ENCODE data around the gene ATXN1. TPM values are rescaled to one million over a fixed set of nuclear protein-coding genes. Genes with fewer than 3 reads are reported as not detected.

The ATXN1 gene
- total and polyA plus RNA-seq, 2 experiments from 2014 or later = 4.8 to 9.1 TPM

GRCh38 chr6:16716321-16716858, 44.9 kb downstream of the ATXN1 start:
- H3K36me3 ChIP-seq (ENCODE audit: insufficient read depth) = no peaks in the 10 kb centered on the region
- Mint-ChIP-seq H3K36me3 (ENCODE audit: low read depth) (no peaks in the 10 kb centered on the region), H3K4me3 (no peak overlapping the region), H3K9me3 (no peaks in the 10 kb centered on the region), H3K27me3 (ENCODE audit: insufficient read depth, low read depth, poor library complexity) (peaks cover 7% of the 10 kb centered on the region), H3K4me1 (peaks cover 2% of the 10 kb centered on the region), H3K27ac (no peak overlapping the region)
- H3K27ac ChIP-seq (ENCODE audit: low read depth) = no peak overlapping the region
- DNase-seq (ENCODE audit: low spot score) (no peak), ATAC-seq (no peak)
- TF ChIP-seq CREB1 (CRISPR knock-in tag; IDR thresholded peaks at IDR 0.05; ENCODE audit: low read depth) (no peak), ZNF331 (CRISPR knock-in tag; IDR thresholded peaks at IDR 0.05; ENCODE audit: low read depth) (no peak), EZH2 (IDR thresholded peaks at IDR 0.05; ENCODE audit: low read depth, unreplicated experiment) (no peak), EZH2phosphoT487 (IDR thresholded peaks at IDR 0.05; ENCODE audit: unreplicated experiment) (no peak), POLR2AphosphoS5 (IDR thresholded peaks at IDR 0.05; ENCODE audit: low read depth) (no peak), CTCF (conservative IDR thresholded peaks at IDR 0.05; ENCODE audit: low read depth in 2 of 2) (no peak), ETS1 (IDR thresholded peaks at IDR 0.05) (no peak), STAT1 (IDR thresholded peaks at IDR 0.05; ENCODE audit: unreplicated experiment) (no peak), ZNF462 (CRISPR knock-in tag; IDR thresholded peaks at IDR 0.05) (no peak), JUNB (IDR thresholded peaks at IDR 0.05; ENCODE audit: unreplicated experiment) (no peak), REST (IDR thresholded peaks at IDR 0.05; ENCODE audit: unreplicated experiment) (no peak), NANOG (IDR thresholded peaks at IDR 0.05; ENCODE audit: borderline replicate concordance) (no peak), ZNF114 (CRISPR knock-in tag; IDR thresholded peaks at IDR 0.05) (no peak)
- no peak overlapping the region for H3K4me3 ChIP-seq
- H3K4me1 ChIP-seq (ENCODE audit: insufficient read depth) = no peaks in the 10 kb centered on the region; the same call in 1 of the 2 replicates
- no peak overlapping the region for H2AFZ ChIP-seq
- H3K9me2 ChIP-seq (ENCODE audit: insufficient read depth) = no peaks in the 10 kb centered on the region
- no peaks in the 10 kb centered on the region for H4K20me1 ChIP-seq (replicated peaks; ENCODE audit: insufficient read depth)
- H3K27me3 ChIP-seq (ENCODE audit: insufficient read depth) = no peaks in the 10 kb centered on the region
- H3F3A ChIP-seq (replicated peaks; ENCODE audit: low read depth) = no peaks in the 10 kb centered on the region
- H3K4me2 ChIP-seq = no peak overlapping the region
- H3K79me2 ChIP-seq (replicated peaks; ENCODE audit: insufficient read depth) = no peaks in the 10 kb centered on the region

Measured in GM23338 (cell line).